Upper lobe of right lung (tissue), 1 donor: ENCODE results near the gene KRTAP3-3. TPM values are rescaled to one million over a fixed set of nuclear protein-coding genes. Genes with fewer than 3 reads are reported as not detected.

Experiments used
- ATAC-seq: fragments of 200-7000 bp; cut with Tn5 transposase; one replicate; pipeline ENCODE4 v1.9.1; 2020; ENCODE audit warnings: mild to moderate bottlenecking, moderate library complexity
- DNase-seq: peaks from one replicate; pipeline ENCODE4 v3.0.0-alpha.2; 2020
- H3K27ac ChIP-seq: fragments of 200-600 bp; one replicate; pipeline ENCODE4 v1.8.0; 2022
- H3K27me3 ChIP-seq: fragments of 200-600 bp; one replicate; pipeline ENCODE4 v1.8.0; 2022; ENCODE audit warnings: mild to moderate bottlenecking
- H3K36me3 ChIP-seq: fragments of 200-600 bp; one replicate; pipeline ENCODE4 v1.8.0; 2022
- H3K4me1 ChIP-seq: fragments of 200-600 bp; one replicate; pipeline ENCODE4 v1.8.0; 2022
- H3K4me3 ChIP-seq: fragments of 200-600 bp; one replicate; pipeline ENCODE4 v1.8.0; 2022; ENCODE audit warnings: mild to moderate bottlenecking
- H3K9me3 ChIP-seq: fragments of 200-600 bp; one replicate; pipeline ENCODE4 v1.8.0; 2022
- CTCF ChIP-seq: fragments of 200-600 bp; IDR thresholded peaks from one replicate; pipeline ENCODE4 v1.8.0; 2022; ENCODE audit warnings: antibody characterized with exemption
- intact Hi-C: fragments of 100-400 bp; cut with DNase I; formaldehyde crosslinking; loops from one replicate; pipeline ENCODE4 v1.11.0; 2022
- total RNA-seq: library from RNA; stranded (reverse); fragmentation: NEBNext Ultra II Directional; extraction: Animal tissue kit (Norgen Biotek cat#: 25700); gene quantifications from one replicate; pipeline ENCODE4 v1.2.1, GENCODE V29; 2021
- donor health status: DM: no; HTN: yes; CAD: no; lungs with severe emphysema.

Gene KRTAP3-3
- total RNA-seq, 1 donor from 2014 or later = not detected

DNA sequence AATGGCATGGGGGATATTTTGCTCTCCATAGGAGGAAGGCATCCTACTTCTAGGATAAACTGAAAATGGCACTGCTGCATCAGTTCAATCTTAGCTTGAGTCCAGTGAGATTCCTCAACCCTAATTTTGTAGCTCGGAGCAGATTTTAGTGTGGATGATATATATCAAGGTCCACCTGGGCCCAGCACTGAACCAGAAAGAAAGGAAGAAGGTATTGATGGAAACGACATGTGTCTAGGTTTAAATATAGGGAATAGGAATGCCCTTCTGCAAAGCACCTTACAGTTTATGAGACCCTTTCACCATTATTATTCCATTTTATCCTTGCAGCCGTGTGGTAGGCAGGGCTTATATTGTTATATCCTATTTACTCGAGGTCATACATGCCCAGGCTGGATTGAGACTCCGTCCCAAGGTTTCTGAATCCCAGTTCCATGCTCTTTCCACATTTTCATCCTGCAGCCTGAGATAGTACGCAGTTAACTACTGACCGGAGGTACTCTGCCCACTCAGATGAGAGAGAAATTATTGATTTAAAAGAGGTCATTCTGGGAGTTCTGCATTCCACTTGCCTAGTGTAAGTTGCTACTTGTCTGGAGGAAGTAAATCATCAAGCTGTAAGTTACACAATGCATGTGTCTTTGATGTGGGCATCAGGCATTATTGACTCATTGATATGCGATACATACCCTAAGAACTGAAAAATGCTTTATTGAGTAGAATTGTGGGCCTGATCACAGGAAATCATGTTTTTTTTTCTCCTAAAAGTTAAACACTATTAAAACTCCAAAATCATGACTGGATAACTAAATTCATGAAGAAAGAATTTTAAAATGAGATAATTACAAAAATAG is 37.3 kb downstream of the KRTAP3-3 start:
- Histone ChIP-seq H3K27me3 (no peaks in the 10 kb centered on the region), H3K4me3 (no peak overlapping the region), H3K4me1 (no peaks in the 10 kb centered on the region), H3K27ac (no peak overlapping the region), H3K36me3 (no peaks in the 10 kb centered on the region), H3K9me3 (no peaks in the 10 kb centered on the region)
- DNase-seq = no peak
- TF ChIP-seq CTCF = no peak
- peak; percentile 66 for ATAC-seq
- intact Hi-C loops = no loop called here

DNA sequence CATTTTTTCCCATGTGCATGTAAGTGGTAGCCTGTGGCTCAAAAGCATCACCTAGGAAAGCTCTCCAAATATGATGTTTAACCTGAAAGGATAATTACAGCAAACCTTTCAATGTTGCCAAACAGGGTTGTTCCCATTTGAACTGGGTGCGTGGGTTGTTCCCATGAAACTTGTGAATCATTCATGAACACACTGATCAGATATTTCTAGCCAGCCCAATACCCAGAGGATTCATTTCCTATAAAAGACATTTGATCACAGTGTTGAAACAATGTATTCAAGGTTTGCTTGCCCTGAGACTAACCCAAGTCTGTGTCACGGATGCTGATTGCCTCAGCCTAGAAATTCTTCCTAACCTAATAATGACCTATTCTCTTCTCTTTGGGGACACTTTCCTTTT is 40.1 kb downstream of the KRTAP3-3 start:
- intact Hi-C loops = no loop called here
- H3K27ac ChIP-seq = no peak overlapping the region
- H3K4me3 ChIP-seq = no peak overlapping the region
- no peaks in the 10 kb centered on the region for H3K9me3 ChIP-seq
- no peaks in the 10 kb centered on the region for H3K36me3 ChIP-seq
- no peak for ATAC-seq
- no peak for TF ChIP-seq CTCF
- no peak for DNase-seq
- no peaks in the 10 kb centered on the region for H3K4me1 ChIP-seq
- H3K27me3 ChIP-seq = no peaks in the 10 kb centered on the region

DNA sequence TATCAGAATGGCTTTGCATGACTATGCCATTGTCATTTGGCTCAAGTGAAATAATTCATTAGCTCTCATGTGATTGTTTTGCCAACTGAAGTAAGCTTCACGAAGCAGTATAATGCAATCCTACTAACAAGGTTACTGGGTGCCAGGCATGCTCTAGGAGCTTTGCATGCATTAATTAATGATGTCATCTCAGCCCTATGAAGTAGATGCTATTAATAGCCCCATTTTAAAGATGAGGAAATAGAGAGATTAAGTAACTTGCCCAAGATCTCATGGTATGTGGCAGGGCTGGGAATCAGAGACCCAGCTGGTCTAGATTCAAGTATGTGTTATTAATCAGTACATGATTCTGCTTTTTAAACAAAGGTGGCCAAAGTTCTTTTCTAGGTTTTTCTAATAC is 41.3 kb downstream of the KRTAP3-3 start:
- ATAC-seq = peak; percentile 69
- H3K27me3 ChIP-seq = peaks cover 6% of the 10 kb centered on the region
- H3K36me3 ChIP-seq = no peaks in the 10 kb centered on the region
- no peak for DNase-seq
- no peaks in the 10 kb centered on the region for H3K4me1 ChIP-seq
- H3K27ac ChIP-seq = no peak overlapping the region
- H3K4me3 ChIP-seq = no peak overlapping the region
- intact Hi-C loops = no loop called here
- TF ChIP-seq CTCF = no peak
- no peaks in the 10 kb centered on the region for H3K9me3 ChIP-seq

GRCh38 chr17:40952154-40952553 is 41.8 kb downstream of the KRTAP3-3 start:
- H3K4me1 ChIP-seq = no peaks in the 10 kb centered on the region
- DNase-seq (no peak), ATAC-seq (no peak)
- no peak overlapping the region for H3K27ac ChIP-seq
- H3K36me3 ChIP-seq = no peaks in the 10 kb centered on the region
- H3K4me3 ChIP-seq = no peak overlapping the region
- H3K27me3 ChIP-seq = peaks cover 11% of the 10 kb centered on the region
- intact Hi-C loops = no loop called here
- no peaks in the 10 kb centered on the region for H3K9me3 ChIP-seq
- no peak for TF ChIP-seq CTCF

DNA sequence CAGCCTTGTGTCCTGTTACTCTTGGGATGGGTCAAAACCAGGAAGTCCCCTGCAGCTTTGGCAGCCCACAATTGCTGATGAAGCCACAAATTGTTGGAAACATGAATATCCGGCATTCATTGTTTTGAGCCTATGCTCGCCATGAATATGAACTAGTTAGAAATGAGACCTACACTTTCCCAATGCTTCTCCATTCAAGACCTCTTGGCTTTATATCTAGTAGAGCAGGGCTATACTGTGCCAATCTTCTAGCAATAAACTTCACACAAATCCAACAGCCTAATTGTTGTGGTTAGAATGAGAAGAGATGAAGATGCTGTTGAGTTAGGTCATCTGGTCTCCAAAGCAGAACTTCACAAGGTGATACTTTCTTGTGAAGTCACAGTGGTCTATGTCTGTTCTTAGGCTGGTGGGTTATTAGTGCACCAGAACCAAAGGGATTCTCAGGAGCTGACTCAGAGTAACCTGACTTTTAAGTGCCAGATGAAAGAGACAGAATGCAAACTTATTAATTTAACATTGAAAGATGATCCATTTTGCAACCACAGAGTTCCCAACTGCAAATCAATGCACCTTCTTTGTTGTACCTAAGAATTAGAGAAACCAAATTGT is 42.8 kb downstream of the KRTAP3-3 start:
- Histone ChIP-seq H3K4me1 (no peaks in the 10 kb centered on the region), H3K4me3 (no peak overlapping the region), H3K27ac (no peak overlapping the region), H3K9me3 (no peaks in the 10 kb centered on the region), H3K36me3 (no peaks in the 10 kb centered on the region), H3K27me3 (peaks cover 19% of the 10 kb centered on the region)
- no peak for TF ChIP-seq CTCF
- ATAC-seq (no peak), DNase-seq (no peak)
- intact Hi-C loops = no loop called here
